GM12801 (cell line): ENCODE data around the gene NAA16.

Source experiments
- CTCF ChIP-seq: IDR thresholded peaks from one replicate; pipeline ENCODE4 v1.5.1; 2011; ENCODE audit warnings: control low read depth; ENCODE audit not compliant: insufficient read length; ENCODE audit errors: extremely low read depth

Gene NAA16

GRCh38 chr13:41345914-41346589 is 35.0 kb downstream of the NAA16 start:
- no peak for TF ChIP-seq CTCF

- no peak for TF ChIP-seq CTCF
Observed at GRCh38 chr13:41352935-41353840, 42.1 kb downstream of the NAA16 start.

- TF ChIP-seq CTCF, result no peak
Observed at GRCh38 chr13:41354416-41354815, 43.3 kb downstream of the NAA16 start.

GRCh38 chr13:41356786-41357185 is 45.7 kb downstream of the NAA16 start:
- no peak for TF ChIP-seq CTCF

GRCh38 chr13:41361491-41361890 is 50.4 kb downstream of the NAA16 start:
- no peak for TF ChIP-seq CTCF

GRCh38 chr13:41364043-41364442 is 53.0 kb downstream of the NAA16 start:
- no peak for TF ChIP-seq CTCF

GRCh38 chr13:41365631-41366030 is 54.6 kb downstream of the NAA16 start:
- no peak for TF ChIP-seq CTCF
